GM19025 (cell line): ENCODE results near the gene DNAJB5.

ENCODE experiments used
- ATAC-seq: cut with Tn5 transposase; IDR thresholded peaks from one replicate; pipeline ENCODE4 v1.9.1; 2021; ENCODE audit warnings: mild to moderate bottlenecking, low read depth, moderate library complexity; ENCODE audit not compliant: unreplicated experiment

DNAJB5 gene

GRCh38 chr9:34983209-34983608 is 6.3 kb upstream of the DNAJB5 start:
- ATAC-seq = no peak

- ATAC-seq = no peak
Measured at GRCh38 chr9:34984049-34984448, 5.5 kb upstream of the DNAJB5 start.

- no peak for ATAC-seq
Measured at GRCh38 chr9:34985311-34985899, 4.1 kb upstream of the DNAJB5 start.

GRCh38 chr9:34986540-34987047 is 3.0 kb upstream of the DNAJB5 start:
- ATAC-seq = no peak

- ATAC-seq = no peak
Measured at GRCh38 chr9:34987160-34987901, 2.2 kb upstream of the DNAJB5 start.

- no peak for ATAC-seq
Measured at GRCh38 chr9:34988218-34989002, 1.1 kb upstream of the DNAJB5 start.

GRCh38 chr9:34989946-34990635 is 546 bp downstream of the DNAJB5 start:
- no peak for ATAC-seq

GRCh38 chr9:34990908-34991606 is 1.5 kb downstream of the DNAJB5 start:
- no peak for ATAC-seq

- no peak for ATAC-seq
Measured at GRCh38 chr9:34991607-34992375, 2.2 kb downstream of the DNAJB5 start.

GRCh38 chr9:34992376-34992951 is 2.9 kb downstream of the DNAJB5 start:
- ATAC-seq = no peak

- ATAC-seq = no peak
Measured at GRCh38 chr9:34993502-34994259, 4.1 kb downstream of the DNAJB5 start.

GRCh38 chr9:34994260-34994899 is 4.8 kb downstream of the DNAJB5 start:
- ATAC-seq = no peak

GRCh38 chr9:34994900-34995669 is 5.5 kb downstream of the DNAJB5 start:
- no peak for ATAC-seq

- no peak for ATAC-seq
Measured at GRCh38 chr9:34995670-34996060, 6.1 kb downstream of the DNAJB5 start.

GRCh38 chr9:34996181-34996904 is 6.8 kb downstream of the DNAJB5 start:
- ATAC-seq = no peak

- ATAC-seq = no peak
Measured at GRCh38 chr9:34996905-34997279, 7.3 kb downstream of the DNAJB5 start.

- no peak for ATAC-seq
Measured at GRCh38 chr9:34997379-34997781, 7.8 kb downstream of the DNAJB5 start.
